H1 (cell line): ENCODE results near the gene REPS1. TPM values are rescaled to one million over a fixed set of nuclear protein-coding genes. Genes with fewer than 3 reads are reported as not detected.

Source experiments
- CTCF ChIA-PET: fragments of 300-600 bp; sonication (Branson Sonifier 250); formaldehyde crosslinking; loops from one replicate; lab custom pipeline; 2021; ENCODE audit not compliant: partially characterized antibody; lab: Charles Lee
- POLR2A ChIA-PET: fragments of 300-600 bp; sonication (Branson Sonifier 250); formaldehyde crosslinking; loops from one replicate; lab custom pipeline; 2021; ENCODE audit warnings: inconsistent platforms; ENCODE audit not compliant: partially characterized antibody; lab: Charles Lee
- DNase-seq, 2 experiments: peaks; one replicate each; pipeline versions ENCODE4 v3.0.0 to v3.0.0-alpha.2; 2010 to 2022; ENCODE audit warnings: low spot score in 2 of 2, low read depth in 1 of 2, mixed read lengths in 1 of 2
- FAIRE-seq: peaks from 2 replicates; lab custom pipeline; 2011; peaks lifted over from hg19 to GRCh38; lab: Jason Lieb, UNC
- H2AFZ ChIP-seq: 2 replicates; pipeline ENCODE4 v1.8.1; 2012; ENCODE audit warnings: low read length, inconsistent platforms
- H2AK5ac ChIP-seq: 2 replicates; pipeline ENCODE4 v1.6.1; 2013; ENCODE audit warnings: low read depth, low read length
- H2BK120ac ChIP-seq: replicated peaks from 2 replicates; pipeline ENCODE3; 2013; ENCODE audit warnings: low read depth, low read length, inconsistent platforms
- H2BK12ac ChIP-seq: 2 replicates; pipeline ENCODE4 v1.6.1; 2013; ENCODE audit warnings: low read depth, low read length
- H2BK15ac ChIP-seq: 2 replicates; pipeline ENCODE4 v1.6.1; 2013; ENCODE audit warnings: low read length
- H2BK20ac ChIP-seq: 2 replicates; pipeline ENCODE4 v1.6.1; 2013; ENCODE audit warnings: low read length
- H2BK5ac ChIP-seq: 2 replicates; pipeline ENCODE4 v1.6.1; 2013; ENCODE audit warnings: low read depth, low read length
- H3K14ac ChIP-seq: 2 replicates; pipeline ENCODE4 v1.6.1; 2013; ENCODE audit warnings: inconsistent platforms; ENCODE audit not compliant: insufficient read length
- H3K18ac ChIP-seq: 2 replicates; pipeline ENCODE4 v1.6.1; 2013; ENCODE audit warnings: low read length; ENCODE audit errors: extremely low read depth
- H3K23ac ChIP-seq: 2 replicates; pipeline ENCODE4 v1.6.1; 2013; ENCODE audit warnings: inconsistent platforms; ENCODE audit not compliant: insufficient read length
- H3K23me2 ChIP-seq: 2 replicates; pipeline ENCODE4 v1.6.1; 2013; ENCODE audit warnings: low read depth, low read length
- H3K27ac ChIP-seq: 2 replicates; pipeline ENCODE4 v1.6.1; 2011; ENCODE audit warnings: low read depth, low read length, inconsistent platforms
- H3K27me3 ChIP-seq, 4 experiments: replicated peaks in 1 of 4; 1 replicate in 1 of 4; 2 replicates in 3 of 4; pipeline versions ENCODE4 v1.6.1 to v1.8.1; 2011 to 2013; ENCODE audit warnings: low read length in 3 of 4, mild to moderate bottlenecking in 3 of 4, inconsistent platforms in 2 of 4, mixed read lengths in 2 of 4, moderate library complexity in 1 of 4; ENCODE audit not compliant: control insufficient read depth in 3 of 4, insufficient read depth in 3 of 4; ENCODE audit errors: extremely low read depth in 1 of 4
- H3K36me3 ChIP-seq, 4 experiments: 2 replicates each; pipeline versions ENCODE4 v1.6.1 to v1.8.1; 2011 to 2013; ENCODE audit warnings: mild to moderate bottlenecking in 4 of 4, low read length in 3 of 4, moderate library complexity in 2 of 4, control low read depth in 1 of 4, inconsistent platforms in 1 of 4; ENCODE audit not compliant: insufficient read depth in 4 of 4, control insufficient read depth in 2 of 4
- H3K4ac ChIP-seq: replicated peaks from 2 replicates; pipeline ENCODE3; 2013; ENCODE audit warnings: low read length, low read depth, mixed read lengths, inconsistent platforms; ENCODE audit not compliant: insufficient read length
- H3K4me1 ChIP-seq, 4 experiments: replicated peaks in 1 of 4; 1 replicate in 1 of 4; 2 replicates in 3 of 4; pipeline versions ENCODE4 v1.6.1 to v1.8.1; 2011 to 2013; ENCODE audit warnings: low read length in 3 of 4, inconsistent platforms in 2 of 4, mixed read lengths in 1 of 4; ENCODE audit not compliant: insufficient read depth in 4 of 4, control insufficient read depth in 3 of 4
- H3K4me2 ChIP-seq, 2 experiments: 2 replicates each; pipeline versions ENCODE4 v1.6.1 to v1.8.1; 2011 to 2013; ENCODE audit warnings: low read depth in 2 of 2, low read length in 2 of 2, control low read depth in 1 of 2, inconsistent platforms in 1 of 2, mild to moderate bottlenecking in 1 of 2; ENCODE audit not compliant: insufficient read depth in 1 of 2
- H3K4me3 ChIP-seq, 4 experiments: fragments of 200-600, 300-600 bp in 1 of 4; sonication (generic), shearing (Covaris generic), sonication (Bioruptor Twin) in 1 of 4; 2 replicates each; pipeline versions ENCODE4 v1.5.1 to v1.8.1; 2011 to 2016; ENCODE audit warnings: low read length in 4 of 4, low read depth in 3 of 4, control low read depth in 2 of 4, inconsistent platforms in 2 of 4, mild to moderate bottlenecking in 2 of 4, mixed read lengths in 1 of 4, moderate library complexity in 1 of 4; ENCODE audit not compliant: insufficient read depth in 2 of 4; ENCODE audit errors: extremely low read depth in 1 of 4
- H3K56ac ChIP-seq: replicated peaks from 2 replicates; pipeline ENCODE3; 2013; ENCODE audit warnings: low read depth, mild to moderate bottlenecking, mixed read lengths, low read length, inconsistent platforms; ENCODE audit not compliant: insufficient read length
- H3K79me1 ChIP-seq: 2 replicates; pipeline ENCODE4 v1.6.1; 2013; ENCODE audit warnings: low read depth, low read length, control low read depth
- H3K79me2 ChIP-seq, 2 experiments: 2 replicates each; pipeline versions ENCODE4 v1.6.1 to v1.8.1; 2012 to 2013; ENCODE audit warnings: low read length in 2 of 2, mild to moderate bottlenecking in 2 of 2, inconsistent platforms in 1 of 2; ENCODE audit not compliant: insufficient read depth in 2 of 2, control insufficient read depth in 1 of 2
- H3K9ac ChIP-seq, 4 experiments: replicated peaks in 1 of 4; 1 replicate in 1 of 4; 2 replicates in 3 of 4; pipeline versions ENCODE4 v1.6.1 to v1.8.1; 2011 to 2013; ENCODE audit warnings: low read depth in 3 of 4, low read length in 3 of 4, control low read depth in 2 of 4, mild to moderate bottlenecking in 2 of 4, moderate library complexity in 2 of 4, inconsistent platforms in 1 of 4; ENCODE audit errors: extremely low read depth in 1 of 4
- H3K9me3 ChIP-seq, 2 experiments: 2 replicates each; pipeline versions ENCODE4 v1.6.1 to v1.8.1; 2012 to 2013; ENCODE audit warnings: mild to moderate bottlenecking in 2 of 2, moderate library complexity in 2 of 2, control low read depth in 1 of 2, inconsistent platforms in 1 of 2, low read depth in 1 of 2, low read length in 1 of 2, mixed read lengths in 1 of 2; ENCODE audit not compliant: insufficient read depth in 2 of 2
- H4K20me1 ChIP-seq, 2 experiments: replicated peaks in 1 of 2; 2 replicates each; pipeline versions ENCODE3 to v1.8.1; 2011 to 2013; ENCODE audit warnings: inconsistent platforms in 2 of 2, low read length in 2 of 2, mild to moderate bottlenecking in 1 of 2; ENCODE audit not compliant: insufficient read depth in 2 of 2, control insufficient read depth in 1 of 2
- H4K5ac ChIP-seq: 2 replicates; pipeline ENCODE4 v1.6.1; 2013; ENCODE audit warnings: low read length, low read depth, mixed read lengths, inconsistent platforms; ENCODE audit not compliant: insufficient read length
- H4K8ac ChIP-seq: 2 replicates; pipeline ENCODE4 v1.8.0; 2013; ENCODE audit warnings: mild to moderate bottlenecking, moderate library complexity, low read length, inconsistent platforms; ENCODE audit not compliant: insufficient read depth; ENCODE audit errors: extremely low read depth
- H4K91ac ChIP-seq: replicated peaks from 2 replicates; pipeline ENCODE3; 2013; ENCODE audit warnings: low read length, mixed read lengths, inconsistent platforms; ENCODE audit not compliant: insufficient read length
- CHD1 ChIP-seq: IDR thresholded peaks from 2 replicates; pipeline ENCODE4 v1.6.1; 2012; ENCODE audit warnings: low read depth, low read length, improper control_type of control experiment
- KDM1A ChIP-seq: fragments of 200-600, 300-600 bp; sonication (generic); IDR thresholded peaks from 2 replicates; pipeline ENCODE4 v1.7.1; 2016; ENCODE audit warnings: mild to moderate bottlenecking, low read length, borderline replicate concordance
- NRF1 ChIP-seq: IDR thresholded peaks from 2 replicates; pipeline ENCODE4 v1.6.1; 2011; ENCODE audit warnings: mild to moderate bottlenecking, low read depth, low read length, improper control_type of control experiment
- POLR2AphosphoS5 ChIP-seq: IDR thresholded peaks from 2 replicates; pipeline ENCODE4 v1.6.1; 2011; ENCODE audit warnings: low read depth, low read length
- RAD21 ChIP-seq, 2 experiments: IDR thresholded peaks in 1 of 2; conservative IDR thresholded peaks in 1 of 2; 2 replicates each; pipeline ENCODE4 v1.6.1; 2011; ENCODE audit warnings: low read depth in 2 of 2, low read length in 2 of 2, improper control_type of control experiment in 1 of 2, inconsistent platforms in 1 of 2, mild to moderate bottlenecking in 1 of 2, moderate library complexity in 1 of 2
- RXRA ChIP-seq: IDR thresholded peaks from 2 replicates; pipeline ENCODE4 v1.6.1; 2011; ENCODE audit warnings: low read depth, mild to moderate bottlenecking, low read length, moderate library complexity; ENCODE audit not compliant: insufficient read depth
- WGBS, 2 experiments: shearing (Covaris generic) in 1 of 2; methylation state at CpG; one replicate each; pipeline versions ENCODE4 v1.1.6 to v1.1.7; 2013 to 2015; ENCODE audit warnings: low lambda C conversion rate in 2 of 2, mixed read lengths in 2 of 2, inconsistent platforms in 1 of 2, low coverage in 1 of 2, missing lambda C conversion rate in 1 of 2; ENCODE audit not compliant: insufficient replicate concordance in 2 of 2, insufficient coverage in 1 of 2, insufficient read length in 1 of 2; ENCODE audit errors: extremely low coverage in 1 of 2, missing lambda C conversion rate in 1 of 2; 5-methylcytosine and 5-hydroxymethylcytosine counted together
- polyA plus RNA-seq, 7 experiments: library from polyadenylated mRNA; depleted of rRNA in 3 of 7; stranded (reverse) in 5 of 7; unstranded in 2 of 7; fragments of >200 nt in 5 of 7; fragments of 200-250 nt in 2 of 7; gene quantifications; 1 replicate in 5 of 7; 2 replicates in 1 of 7; 4 replicates in 1 of 7; pipeline versions ENCODE4 v1.2.1 to v1.2.3, GENCODE V29; 2011 to 2013; ENCODE audit warnings: missing spikeins in 2 of 7, mixed read lengths in 2 of 7
- total RNA-seq: library from RNA; stranded (reverse); fragmentation: NEBNext Ultra II Directional; extraction: Animal tissue kit (Norgen Biotek cat#: 25700); gene quantifications from 2 replicates; pipeline ENCODE4 v1.2.1, GENCODE V29; 2021

The REPS1 gene
- total and polyA plus RNA-seq, 2 of the 8 experiments (the other 6 are each of a cell fraction or from before 2014, with no cell fraction given): 52.1 to 68.9 TPM

- Histone ChIP-seq H4K8ac (no peak overlapping the region), H3K4me2 (no peak overlapping the region), H3K27me3 (no peaks in the 10 kb centered on the region), H3K4me1 (no peaks in the 10 kb centered on the region; a peak in 1 of 7 replicates), H3K18ac (no peak overlapping the region), H4K20me1 (no peaks in the 10 kb centered on the region), H3K36me3 (peaks cover 0 to 19% (median 4%) of the 10 kb centered on the region in 4 experiments; a peak in 2 of 8 replicates), H3K56ac (no peak overlapping the region), H4K5ac (no peak overlapping the region), H2AK5ac (no peak overlapping the region), H2BK12ac (no peak overlapping the region), H3K27ac (no peak overlapping the region), H4K91ac (no peak overlapping the region), H3K79me2 (no peaks in the 10 kb centered on the region), H2BK15ac (no peak overlapping the region), H3K23me2 (no peaks in the 10 kb centered on the region), H3K4me3 (no peak overlapping the region), H2BK5ac (no peak overlapping the region), H2AFZ (no peak overlapping the region), H3K23ac (no peak overlapping the region), H2BK120ac (no peak overlapping the region), H3K9me3 (no peaks in the 10 kb centered on the region), H3K9ac (no peak overlapping the region), H3K14ac (no peak overlapping the region), H3K4ac (no peak overlapping the region), H2BK20ac (no peak overlapping the region), H3K79me1 (no peaks in the 10 kb centered on the region)
- 90% methylated on average over 8 of the region's 8 CpGs; no CpG with 5 or more reads in 1 of the 2 experiments for WGBS, 2 experiments
- POLR2A ChIA-PET: interaction anchor here (0.6 to 0.7 kb wide), 2 partner anchors 12 to 47 kb away, joined by 3 to 4 read pairs; no protein-coding TSS in a partner anchor
- TF ChIP-seq NRF1 (no peak), KDM1A (no peak), CHD1 (no peak), RAD21 (IDR thresholded peaks at IDR 0.05 in 1 of 2, conservative IDR thresholded peaks at IDR 0.05 in 1 of 2; ENCODE audit: low read depth in 2 of 2, low read length in 2 of 2) (no peak), RXRA (no peak), POLR2AphosphoS5 (no peak)
- DNase-seq: no peak
- CTCF ChIA-PET: interaction anchor here (0.7 to 1.3 kb wide), 4 partner anchors 13 to 214 kb away, joined by 3 to 4 read pairs (median 4); no protein-coding TSS in a partner anchor
- FAIRE-seq: no peak
Measured at GRCh38 chr6:138896104-138896756, 91.8 kb downstream of the REPS1 start.
